Astrocyte (in vitro differentiated cells and primary cell): ENCODE data around the gene LRP1B.

Experiments used
- EZH2 ChIP-seq: IDR thresholded peaks from 2 replicates; pipeline ENCODE4 v1.6.1; 2012; ENCODE audit warnings: mild to moderate bottlenecking, low read length, inconsistent platforms; ENCODE audit not compliant: insufficient read depth
- TF ChIP-seq, protein P1 (sequence below): IDR thresholded peaks from 2 replicates; pipeline ENCODE4 v1.5.1; 2011; ENCODE audit warnings: low read depth, mild to moderate bottlenecking, inconsistent platforms, low read length, moderate library complexity; ENCODE audit not compliant: insufficient read depth

DNA sequence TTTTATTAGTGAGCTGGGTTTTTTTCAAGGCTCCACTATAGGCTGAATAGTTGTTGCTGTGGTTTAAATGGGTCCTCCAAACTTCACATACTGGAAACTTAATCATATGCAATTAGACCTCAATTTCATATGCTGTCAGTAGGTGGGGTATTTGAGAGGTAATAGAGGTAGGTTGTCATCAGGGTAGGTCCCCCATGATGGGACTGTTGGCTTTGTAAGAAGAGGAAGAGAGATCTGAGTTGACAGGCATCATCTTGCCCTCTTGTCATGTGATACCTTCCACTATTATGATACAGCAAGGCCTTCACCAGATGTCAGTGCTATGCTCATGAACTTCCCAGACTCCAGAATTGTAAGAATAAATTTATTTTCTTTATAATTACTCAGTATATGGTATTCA lies 819.4 kb downstream of the LRP1B start:
- TF ChIP-seq, protein P1, sequence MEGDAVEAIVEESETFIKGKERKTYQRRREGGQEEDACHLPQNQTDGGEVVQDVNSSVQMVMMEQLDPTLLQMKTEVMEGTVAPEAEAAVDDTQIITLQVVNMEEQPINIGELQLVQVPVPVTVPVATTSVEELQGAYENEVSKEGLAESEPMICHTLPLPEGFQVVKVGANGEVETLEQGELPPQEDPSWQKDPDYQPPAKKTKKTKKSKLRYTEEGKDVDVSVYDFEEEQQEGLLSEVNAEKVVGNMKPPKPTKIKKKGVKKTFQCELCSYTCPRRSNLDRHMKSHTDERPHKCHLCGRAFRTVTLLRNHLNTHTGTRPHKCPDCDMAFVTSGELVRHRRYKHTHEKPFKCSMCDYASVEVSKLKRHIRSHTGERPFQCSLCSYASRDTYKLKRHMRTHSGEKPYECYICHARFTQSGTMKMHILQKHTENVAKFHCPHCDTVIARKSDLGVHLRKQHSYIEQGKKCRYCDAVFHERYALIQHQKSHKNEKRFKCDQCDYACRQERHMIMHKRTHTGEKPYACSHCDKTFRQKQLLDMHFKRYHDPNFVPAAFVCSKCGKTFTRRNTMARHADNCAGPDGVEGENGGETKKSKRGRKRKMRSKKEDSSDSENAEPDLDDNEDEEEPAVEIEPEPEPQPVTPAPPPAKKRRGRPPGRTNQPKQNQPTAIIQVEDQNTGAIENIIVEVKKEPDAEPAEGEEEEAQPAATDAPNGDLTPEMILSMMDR: no peak
- no peak for TF ChIP-seq EZH2
